A549 treated with RU486 at 1 μM for 4 hours (cell line): ENCODE measurements around the gene HOXC4. TPM values are rescaled to one million over a fixed set of nuclear protein-coding genes. Genes with fewer than 3 reads are reported as not detected.

ENCODE experiments used
- total RNA-seq: library from RNA; stranded (reverse); fragments of 200-300 nt; extraction: Qiagen RNA extraction; gene quantifications from 5 replicates; pipeline ENCODE4 v1.2.3, GENCODE V29; 2022; ENCODE audit warnings: low read depth

HOXC4 gene
- 2.2 to 4.2 TPM (median 3.8 TPM) in 5 replicates for total RNA-seq

DNA sequence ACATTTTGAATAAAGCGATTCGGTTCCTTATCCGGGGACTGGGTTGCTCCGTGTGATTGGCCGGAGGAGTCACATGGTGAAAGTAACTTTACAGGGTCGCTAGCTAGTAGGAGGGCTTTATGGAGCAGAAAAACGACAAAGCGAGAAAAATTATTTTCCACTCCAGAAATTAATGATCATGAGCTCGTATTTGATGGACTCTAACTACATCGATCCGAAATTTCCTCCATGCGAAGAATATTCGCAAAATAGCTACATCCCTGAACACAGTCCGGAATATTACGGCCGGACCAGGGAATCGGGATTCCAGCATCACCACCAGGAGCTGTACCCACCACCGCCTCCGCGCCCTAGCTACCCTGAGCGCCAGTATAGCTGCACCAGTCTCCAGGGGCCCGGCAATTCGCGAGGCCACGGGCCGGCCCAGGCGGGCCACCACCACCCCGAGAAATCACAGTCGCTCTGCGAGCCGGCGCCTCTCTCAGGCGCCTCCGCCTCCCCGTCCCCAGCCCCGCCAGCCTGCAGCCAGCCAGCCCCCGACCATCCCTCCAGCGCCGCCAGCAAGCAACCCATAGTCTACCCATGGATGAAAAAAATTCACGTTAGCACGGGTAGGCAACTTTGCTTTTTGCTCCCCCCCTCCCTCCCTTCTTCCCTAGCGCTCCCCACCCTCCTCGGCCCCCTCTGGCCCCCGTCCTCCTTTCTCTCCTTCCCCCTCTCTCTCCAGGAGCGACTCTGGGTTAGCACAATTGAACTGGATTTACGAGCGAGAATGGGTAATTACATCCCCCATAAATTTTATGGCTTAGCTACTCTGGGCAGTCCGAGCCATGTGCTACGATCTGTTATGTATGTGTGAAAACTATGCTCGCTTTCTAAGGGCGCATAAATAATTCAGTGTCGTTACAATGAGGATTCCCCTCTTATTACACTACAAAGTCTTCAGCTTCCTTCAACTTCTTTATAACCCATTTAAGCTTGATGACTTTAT, at the start of gene HOXC4:
Gene HOXC4, plus strand, starts transcription at position 85 of the 991 bp plus-strand sequence. Its CDS starts 88 bp downstream, at position 173.

DNA sequence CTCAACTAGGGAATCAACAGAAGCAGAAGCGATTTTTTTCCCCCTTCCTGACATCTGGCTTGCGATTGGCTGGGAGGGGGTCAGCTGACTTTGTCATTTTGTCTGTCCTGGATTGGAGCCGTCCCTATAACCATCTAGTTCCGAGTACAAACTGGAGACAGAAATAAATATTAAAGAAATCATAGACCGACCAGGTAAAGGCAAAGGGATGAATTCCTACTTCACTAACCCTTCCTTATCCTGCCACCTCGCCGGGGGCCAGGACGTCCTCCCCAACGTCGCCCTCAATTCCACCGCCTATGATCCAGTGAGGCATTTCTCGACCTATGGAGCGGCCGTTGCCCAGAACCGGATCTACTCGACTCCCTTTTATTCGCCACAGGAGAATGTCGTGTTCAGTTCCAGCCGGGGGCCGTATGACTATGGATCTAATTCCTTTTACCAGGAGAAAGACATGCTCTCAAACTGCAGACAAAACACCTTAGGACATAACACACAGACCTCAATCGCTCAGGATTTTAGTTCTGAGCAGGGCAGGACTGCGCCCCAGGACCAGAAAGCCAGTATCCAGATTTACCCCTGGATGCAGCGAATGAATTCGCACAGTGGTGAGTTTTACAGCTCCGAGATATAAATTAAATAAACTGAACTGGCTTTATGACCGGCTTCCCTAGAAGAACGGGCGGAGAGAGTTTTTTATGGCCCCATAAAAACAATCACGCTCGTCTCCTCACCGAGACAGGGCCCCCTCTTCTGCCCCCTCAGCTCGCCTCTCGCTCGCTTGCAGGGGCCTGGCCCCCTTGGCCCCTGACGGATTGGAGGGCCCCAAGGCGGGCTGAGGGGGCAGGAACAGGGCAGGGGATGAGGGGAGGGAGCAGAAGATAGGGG, 25.1 kb upstream of the HOXC4 start, which contains the start of gene HOXC6:
Gene HOXC6, plus strand, starts transcription at position 127 of the 888 bp plus-strand sequence. Its CDS starts 82 bp downstream, at position 209.

GRCh38 chr12:54032627-54033100, 21.0 kb upstream of the HOXC4 start, which contains the start of gene HOXC5:
HOXC5 (plus strand) TSS chr12:54033050; CDS start chr12:54033123, 73 bp downstream.

Other genes starting within 250 kb of the HOXC4 start
- gene HOXC13, start 115.0 kb upstream of the HOXC4 start, total RNA-seq = 7.7 to 14.1 TPM (median 9.8 TPM) in 5 replicates
- gene HOXC12, start 98.9 kb upstream of the HOXC4 start, total RNA-seq = not detected in 5 replicates
- 0.39 to 0.58 TPM (median 0.45 TPM) in 5 replicates for gene HOXC11, start 80.7 kb upstream of the HOXC4 start, total RNA-seq
- 0.07 to 0.17 TPM (median 0.12 TPM) in 4 of 5 replicates, not detected in the other for gene HOTAIR, start 78.9 kb upstream of the HOXC4 start, total RNA-seq
- 2.2 to 5.4 TPM (median 2.6 TPM) in 5 replicates for gene HOXC10, start 68.7 kb upstream of the HOXC4 start, total RNA-seq
- gene HOXC9, start 53.7 kb upstream of the HOXC4 start, total RNA-seq = 11.4 to 14.1 TPM (median 13.1 TPM) in 5 replicates
- 4.4 to 5.6 TPM (median 5.3 TPM) in 5 replicates for gene HOXC8, start 44.9 kb upstream of the HOXC4 start, total RNA-seq
- 4.2 to 5.4 TPM (median 4.5 TPM) in 5 replicates for gene HOXC6, start 25.4 kb upstream of the HOXC4 start, total RNA-seq
- 0.43 to 1.1 TPM (median 0.80 TPM) in 5 replicates for gene HOXC5, start 20.8 kb upstream of the HOXC4 start, total RNA-seq
- 22.8 to 33.0 TPM (median 31.6 TPM) in 5 replicates for gene SMUG1, start 135.2 kb downstream of the HOXC4 start, total RNA-seq
- 18.9 to 27.2 TPM (median 26.0 TPM) in 5 replicates for gene CBX5, start 226.3 kb downstream of the HOXC4 start, total RNA-seq
- gene HNRNPA1, start 226.9 kb downstream of the HOXC4 start, total RNA-seq = 1,552 to 2,740 TPM (median 1,607 TPM) in 5 replicates
- gene NFE2, start 247.2 kb downstream of the HOXC4 start, total RNA-seq = 0.07 to 0.32 TPM (median 0.13 TPM) in 3 of 5 replicates, not detected in the others